Epidermal melanocyte (primary cell): ENCODE data around the gene THY1.
A peak's percentile ranks its signal among the peaks of the same experiment; 100 is the strongest.
"Not testable (repeated sequence)": the region's sequence is repeated elsewhere in the genome, so short reads cannot be mapped to it uniquely, and the experiment has no call there.

Experiments used
- DNase-seq: peaks from one replicate; pipeline ENCODE4 v3.0.0; 2011; ENCODE audit warnings: low spot score; ENCODE audit not compliant: insufficient read length

THY1 gene

GRCh38 chr11:119422809-119423508 is at the start of gene THY1:
THY1 (minus strand) TSS chr11:119423172; CDS start chr11:119420905, 2,267 bp downstream.
- DNase-seq: peak; percentile 53

GRCh38 chr11:119472186-119472855 is 49.3 kb upstream of the THY1 start:
- no peak for DNase-seq

- no peak for DNase-seq
Measured at GRCh38 chr11:119471329-119471728, 48.4 kb upstream of the THY1 start.

GRCh38 chr11:119470317-119471291 is 47.6 kb upstream of the THY1 start:
- DNase-seq: peak; percentile 32

GRCh38 chr11:119469506-119469905 is 46.5 kb upstream of the THY1 start:
- DNase-seq: no peak

- no peak for DNase-seq
Measured at GRCh38 chr11:119468511-119468910, 45.5 kb upstream of the THY1 start.

- no peak for DNase-seq
Measured at GRCh38 chr11:119461229-119461963, 38.4 kb upstream of the THY1 start.

GRCh38 chr11:119460582-119460981 is 37.6 kb upstream of the THY1 start:
- DNase-seq: no peak

- no peak for DNase-seq
Measured at GRCh38 chr11:119460097-119460496, 37.1 kb upstream of the THY1 start.

- DNase-seq: no peak
Measured at GRCh38 chr11:119459293-119459976, 36.5 kb upstream of the THY1 start.

- not testable (repeated sequence) for DNase-seq
Measured at GRCh38 chr11:119455708-119456107, 32.7 kb upstream of the THY1 start.

GRCh38 chr11:119455241-119455640 is 32.3 kb upstream of the THY1 start:
- DNase-seq: not testable (repeated sequence)

GRCh38 chr11:119453881-119454280 is 30.9 kb upstream of the THY1 start:
- DNase-seq: no peak

GRCh38 chr11:119450590-119451326 is 27.8 kb upstream of the THY1 start:
- no peak for DNase-seq

- no peak for DNase-seq
Measured at GRCh38 chr11:119449498-119449897, 26.5 kb upstream of the THY1 start.

- DNase-seq: no peak
Measured at GRCh38 chr11:119448380-119448779, 25.4 kb upstream of the THY1 start.

- no peak for DNase-seq
Measured at GRCh38 chr11:119447664-119448242, 24.8 kb upstream of the THY1 start.

GRCh38 chr11:119446871-119447663 is 24.1 kb upstream of the THY1 start:
- no peak for DNase-seq

- DNase-seq: no peak
Measured at GRCh38 chr11:119446434-119446833, 23.5 kb upstream of the THY1 start.
